DND-41 (cell line): ENCODE measurements around the gene ADAMTS1.

Experiments
- ATAC-seq: fragments of 200-7000 bp; cut with Tn5 transposase; 3 replicates; pipeline ENCODE4 v1.9.1; 2021; ENCODE audit warnings: low read depth; ENCODE audit not compliant: insufficient read depth
- DNase-seq: peaks from one replicate; pipeline ENCODE4 v3.0.0-alpha.2; 2020
- H2AFZ ChIP-seq: 2 replicates; pipeline ENCODE4 v1.6.0; 2012; ENCODE audit warnings: low read depth, low read length
- H3K27ac ChIP-seq: 2 replicates; pipeline ENCODE4 v1.5.1; 2012; ENCODE audit warnings: low read length, inconsistent platforms
- H3K27me3 ChIP-seq: fragments of 200-600 bp; sonication (generic); 2 replicates; pipeline ENCODE4 v1.6.0; 2012; ENCODE audit warnings: low read length, mild to moderate bottlenecking, inconsistent platforms; ENCODE audit not compliant: insufficient read depth, poor library complexity
- H3K36me3 ChIP-seq: 2 replicates; pipeline ENCODE4 v1.5.1; 2012; ENCODE audit warnings: low read length, inconsistent platforms; ENCODE audit not compliant: insufficient read depth
- H3K4me1 ChIP-seq: 2 replicates; pipeline ENCODE4 v1.5.1; 2012; ENCODE audit warnings: mild to moderate bottlenecking, low read length; ENCODE audit not compliant: insufficient read depth
- H3K4me2 ChIP-seq: 2 replicates; pipeline ENCODE4 v1.6.0; 2012; ENCODE audit warnings: mild to moderate bottlenecking, moderate library complexity, low read length, inconsistent platforms; ENCODE audit not compliant: insufficient read depth
- H3K4me3 ChIP-seq, 2 experiments: fragments of 200-600 bp in 1 of 2; shearing (Covaris generic) in 1 of 2; 2 replicates each; pipeline ENCODE4 v1.5.1; 2012 to 2016; ENCODE audit warnings: inconsistent platforms in 2 of 2, low read length in 2 of 2, mild to moderate bottlenecking in 2 of 2, low read depth in 1 of 2, moderate library complexity in 1 of 2
- H3K79me2 ChIP-seq: 2 replicates; pipeline ENCODE4 v1.6.0; 2012; ENCODE audit warnings: low read length, inconsistent platforms; ENCODE audit not compliant: insufficient read depth
- H3K9ac ChIP-seq: 2 replicates; pipeline ENCODE4 v1.6.0; 2012; ENCODE audit warnings: low read depth, mild to moderate bottlenecking, inconsistent platforms, low read length, moderate library complexity
- H3K9me3 ChIP-seq: 2 replicates; pipeline ENCODE4 v1.5.1; 2012; ENCODE audit warnings: low read length, moderate library complexity, mild to moderate bottlenecking, inconsistent platforms; ENCODE audit not compliant: insufficient read depth, severe bottlenecking
- H4K20me1 ChIP-seq: 2 replicates; pipeline ENCODE4 v1.6.0; 2012; ENCODE audit warnings: low read length; ENCODE audit not compliant: insufficient read depth
- EZH2 ChIP-seq: IDR thresholded peaks from 3 replicates; pipeline ENCODE4 v1.6.1; 2012; ENCODE audit warnings: borderline replicate concordance, low read depth, mild to moderate bottlenecking, moderate library complexity, low read length, inconsistent platforms; ENCODE audit not compliant: severe bottlenecking
- TF ChIP-seq, protein P1 (sequence below): IDR thresholded peaks from 2 replicates; pipeline ENCODE4 v1.5.1; 2012; ENCODE audit warnings: borderline replicate concordance, low read length, moderate library complexity, mild to moderate bottlenecking; ENCODE audit not compliant: poor library complexity, severe bottlenecking; ENCODE audit errors: extremely low read depth

ADAMTS1 gene

GRCh38 chr21:26833460-26833939 lies 11.7 kb downstream of the ADAMTS1 start:
- H3K4me3 ChIP-seq, result no peak overlapping the region
- no peaks in the 10 kb centered on the region for H4K20me1 ChIP-seq
- H3K27ac ChIP-seq, result peak overlapping the region; percentile 82
- H3K36me3 ChIP-seq, result no peaks in the 10 kb centered on the region
- H3K4me1 ChIP-seq, result peaks cover 77% of the 10 kb centered on the region
- H3K4me2 ChIP-seq, result peak overlapping the region; percentile 28; the same call in 1 of the 2 replicates
- H3K79me2 ChIP-seq, result peaks cover 11% of the 10 kb centered on the region
- H2AFZ ChIP-seq, result no peak overlapping the region
- no peak for TF ChIP-seq EZH2
- TF ChIP-seq, protein P1, sequence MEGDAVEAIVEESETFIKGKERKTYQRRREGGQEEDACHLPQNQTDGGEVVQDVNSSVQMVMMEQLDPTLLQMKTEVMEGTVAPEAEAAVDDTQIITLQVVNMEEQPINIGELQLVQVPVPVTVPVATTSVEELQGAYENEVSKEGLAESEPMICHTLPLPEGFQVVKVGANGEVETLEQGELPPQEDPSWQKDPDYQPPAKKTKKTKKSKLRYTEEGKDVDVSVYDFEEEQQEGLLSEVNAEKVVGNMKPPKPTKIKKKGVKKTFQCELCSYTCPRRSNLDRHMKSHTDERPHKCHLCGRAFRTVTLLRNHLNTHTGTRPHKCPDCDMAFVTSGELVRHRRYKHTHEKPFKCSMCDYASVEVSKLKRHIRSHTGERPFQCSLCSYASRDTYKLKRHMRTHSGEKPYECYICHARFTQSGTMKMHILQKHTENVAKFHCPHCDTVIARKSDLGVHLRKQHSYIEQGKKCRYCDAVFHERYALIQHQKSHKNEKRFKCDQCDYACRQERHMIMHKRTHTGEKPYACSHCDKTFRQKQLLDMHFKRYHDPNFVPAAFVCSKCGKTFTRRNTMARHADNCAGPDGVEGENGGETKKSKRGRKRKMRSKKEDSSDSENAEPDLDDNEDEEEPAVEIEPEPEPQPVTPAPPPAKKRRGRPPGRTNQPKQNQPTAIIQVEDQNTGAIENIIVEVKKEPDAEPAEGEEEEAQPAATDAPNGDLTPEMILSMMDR, result peak; percentile 33
- H3K9me3 ChIP-seq, result no peaks in the 10 kb centered on the region
- peak overlapping the region; percentile 44 for H3K9ac ChIP-seq
- DNase-seq (no peak), ATAC-seq (peak; percentile 14)
- no peaks in the 10 kb centered on the region for H3K27me3 ChIP-seq

DNA sequence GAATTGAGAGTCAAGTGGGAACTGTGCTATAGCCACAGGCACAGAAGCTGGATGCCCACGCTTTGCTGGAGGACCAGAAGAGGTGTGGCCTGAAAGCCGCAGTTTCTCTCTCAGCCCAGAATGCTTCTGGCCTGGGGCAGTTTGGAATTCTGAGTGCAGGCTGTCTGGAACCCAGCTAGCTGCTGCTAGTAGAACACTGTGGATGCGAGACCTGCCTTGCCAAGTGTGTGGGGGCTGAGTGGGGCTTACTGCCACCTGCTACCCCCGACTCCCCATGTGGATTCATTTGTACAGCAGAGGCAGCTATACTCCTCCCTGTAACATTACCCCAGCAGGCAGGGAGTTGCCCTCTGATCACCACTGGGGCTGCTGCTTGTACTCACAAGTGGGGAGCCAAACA lies 12.2 kb downstream of the ADAMTS1 start:
- 0 out of 4 replicates have a peak overlapping the region, but pooled peaks of 1 of the 2 experiments have one; percentile 17 for H3K4me3 ChIP-seq
- H3K36me3 ChIP-seq, result no peaks in the 10 kb centered on the region
- no peaks in the 10 kb centered on the region for H3K27me3 ChIP-seq
- no peaks in the 10 kb centered on the region for H4K20me1 ChIP-seq
- H3K79me2 ChIP-seq, result peaks cover 8% of the 10 kb centered on the region
- TF ChIP-seq, protein P1, result no peak
- no peak for TF ChIP-seq EZH2
- peak overlapping the region; percentile 44 for H3K9ac ChIP-seq
- peak overlapping the region; percentile 82 for H3K27ac ChIP-seq
- ATAC-seq (peak; percentile 59), DNase-seq (peak; percentile 52)
- H2AFZ ChIP-seq, result peak overlapping the region; percentile 55; the same call in 1 of the 2 replicates
- no peaks in the 10 kb centered on the region for H3K9me3 ChIP-seq
- peak overlapping the region; percentile 28 for H3K4me2 ChIP-seq
- H3K4me1 ChIP-seq, result peaks cover 72% of the 10 kb centered on the region

- Histone ChIP-seq H3K4me3 (0 out of 4 replicates have a peak overlapping the region, but pooled peaks of 1 of the 2 experiments have one; percentile 17), H2AFZ (peak overlapping the region; percentile 55; the same call in 1 of the 2 replicates), H3K9me3 (no peaks in the 10 kb centered on the region), H3K9ac (peak overlapping the region; percentile 44), H3K36me3 (no peaks in the 10 kb centered on the region), H3K4me1 (peaks cover 72% of the 10 kb centered on the region), H3K4me2 (peak overlapping the region; percentile 28), H4K20me1 (no peaks in the 10 kb centered on the region), H3K79me2 (peaks cover 3% of the 10 kb centered on the region), H3K27ac (peak overlapping the region; percentile 82), H3K27me3 (no peaks in the 10 kb centered on the region)
- TF ChIP-seq, protein P1, result no peak
- TF ChIP-seq EZH2, result no peak
- DNase-seq (peak; percentile 58), ATAC-seq (peak; percentile 56)
Observed at GRCh38 chr21:26832546-26832945, 12.7 kb downstream of the ADAMTS1 start.

DNA sequence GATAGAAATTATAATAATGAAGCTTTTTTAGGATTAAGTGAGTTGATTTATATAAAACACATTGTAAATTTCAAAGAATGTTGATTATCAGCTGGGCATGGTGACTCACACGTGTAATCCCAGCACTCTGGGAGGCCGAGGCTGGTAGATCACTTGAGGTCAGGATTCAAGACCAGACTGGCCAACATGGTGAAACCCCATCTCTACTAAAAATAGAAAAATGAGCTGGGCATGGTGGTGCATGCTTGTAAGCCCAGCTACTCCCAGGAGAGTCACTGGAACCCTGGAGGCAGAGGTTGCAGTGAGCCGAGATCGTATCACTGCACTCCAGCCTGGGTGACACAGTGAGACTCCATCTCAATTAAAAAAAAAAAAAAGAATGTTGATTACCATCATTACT lies 18.4 kb downstream of the ADAMTS1 start:
- H3K4me3 ChIP-seq, result no peak overlapping the region

More for the DNA sequence above, 18.4 kb downstream of the ADAMTS1 start:
- H3K9ac ChIP-seq, result no peak overlapping the region
- no peak overlapping the region for H3K27ac ChIP-seq
- no peaks in the 10 kb centered on the region for H3K79me2 ChIP-seq
- DNase-seq (no peak), ATAC-seq (no peak)
- TF ChIP-seq EZH2, result no peak
- TF ChIP-seq, protein P1, result no peak
- no peaks in the 10 kb centered on the region for H4K20me1 ChIP-seq
- peaks cover 34% of the 10 kb centered on the region for H3K4me1 ChIP-seq
- H2AFZ ChIP-seq, result no peak overlapping the region
- no peak overlapping the region for H3K4me2 ChIP-seq
- no peaks in the 10 kb centered on the region for H3K27me3 ChIP-seq
- peaks cover 2% of the 10 kb centered on the region for H3K9me3 ChIP-seq
- H3K36me3 ChIP-seq, result no peaks in the 10 kb centered on the region
